Fibroblast of skin of back (primary cell): ENCODE results near the gene NKX6-2.
A peak's percentile ranks its signal among the peaks of the same experiment; 100 is the strongest.
"Not testable (repeated sequence)": the region's sequence is repeated elsewhere in the genome, so short reads cannot be mapped to it uniquely, and the experiment has no call there.

Experiments used
- DNase-seq: peaks from one replicate; pipeline ENCODE4 v3.0.0-alpha.2; 2013

Gene NKX6-2

GRCh38 chr10:132796846-132797245 is 10.9 kb upstream of the NKX6-2 start:
- DNase-seq, result no peak

- DNase-seq, result no peak
These were observed 8.2 kb upstream of the NKX6-2 start for GRCh38 chr10:132793871-132794849.

- no peak for DNase-seq
These were observed 7.3 kb upstream of the NKX6-2 start for GRCh38 chr10:132793213-132793612.

- no peak for DNase-seq
These were observed 6.8 kb upstream of the NKX6-2 start for GRCh38 chr10:132792796-132793195.

- not testable (repeated sequence) for DNase-seq
These were observed 6.2 kb upstream of the NKX6-2 start for GRCh38 chr10:132792099-132792498.

GRCh38 chr10:132790934-132791829 is 5.2 kb upstream of the NKX6-2 start:
- no peak for DNase-seq

GRCh38 chr10:132790470-132790869 is 4.5 kb upstream of the NKX6-2 start:
- no peak for DNase-seq

- no peak for DNase-seq
These were observed 3.8 kb upstream of the NKX6-2 start for GRCh38 chr10:132789659-132790148.

GRCh38 chr10:132788831-132789219 is 2.9 kb upstream of the NKX6-2 start:
- no peak for DNase-seq

- DNase-seq, result peak; percentile 18
These were observed 2.4 kb upstream of the NKX6-2 start for GRCh38 chr10:132788180-132788830.

- DNase-seq, result no peak
These were observed 1.7 kb upstream of the NKX6-2 start for GRCh38 chr10:132787495-132788179.

GRCh38 chr10:132786884-132787494 is 1.0 kb upstream of the NKX6-2 start:
- DNase-seq, result no peak

GRCh38 chr10:132786476-132786883 is 533 bp upstream of the NKX6-2 start:
- no peak for DNase-seq

- no peak for DNase-seq
These were observed 853 bp downstream of the NKX6-2 start for GRCh38 chr10:132784866-132785722.

- DNase-seq, result no peak
These were observed 1.7 kb downstream of the NKX6-2 start for GRCh38 chr10:132783940-132784865.

GRCh38 chr10:132783165-132783939 is 2.6 kb downstream of the NKX6-2 start:
- no peak for DNase-seq

- no peak for DNase-seq
These were observed 4.4 kb downstream of the NKX6-2 start for GRCh38 chr10:132781556-132781955.

GRCh38 chr10:132780356-132780755 is 5.6 kb downstream of the NKX6-2 start:
- DNase-seq, result no peak
